Natural killer cell (primary cell): ENCODE data around the gene ENC1. TPM values are rescaled to one million over a fixed set of nuclear protein-coding genes. Genes with fewer than 3 reads are reported as not detected.

Experiments
- ATAC-seq, 3 donors: fragments of 150-1000 bp in 2 of 3; fragments of 200-7000 bp in 1 of 3; cut with Tn5 transposase; 1 replicate in 1 of 3; 2 replicates in 2 of 3; pipeline ENCODE4 v1.10.0; 2021; ENCODE audit warnings: mild to moderate bottlenecking in 2 of 3, moderate library complexity in 2 of 3
- DNase-seq, 2 donors: peaks; one replicate each; pipeline versions ENCODE4 v3.0.0 to v3.0.0-alpha.2; 2013 to 2021; ENCODE audit warnings: mixed read lengths in 1 of 2
- H3K27ac ChIP-seq: one replicate; pipeline ENCODE4 v1.5.1; 2013; ENCODE audit warnings: mild to moderate bottlenecking, low read length
- H3K27me3 ChIP-seq: one replicate; pipeline ENCODE4 v1.6.1; 2013; ENCODE audit warnings: low read length; ENCODE audit not compliant: control insufficient read depth, insufficient read depth
- H3K36me3 ChIP-seq: one replicate; pipeline ENCODE4 v1.6.1; 2013; ENCODE audit warnings: low read length; ENCODE audit not compliant: control insufficient read depth, insufficient read depth
- H3K4me1 ChIP-seq: one replicate; pipeline ENCODE4 v1.6.1; 2013; ENCODE audit warnings: low read length; ENCODE audit not compliant: control insufficient read depth, insufficient read depth
- H3K4me3 ChIP-seq: one replicate; pipeline ENCODE4 v1.5.1; 2013; ENCODE audit warnings: low read length
- H3K9me3 ChIP-seq: one replicate; pipeline ENCODE4 v1.6.1; 2013; ENCODE audit warnings: low read length; ENCODE audit not compliant: control insufficient read depth, insufficient read depth
- H3K27ac Mint-ChIP-seq, 2 donors: one replicate each; pipeline ENCODE4 v1.8.0; 2022; ENCODE audit warnings: mild to moderate bottlenecking in 2 of 2, mixed read lengths in 2 of 2, moderate library complexity in 1 of 2
- H3K27me3 Mint-ChIP-seq, 2 donors: one replicate each; pipeline ENCODE4 v1.8.0; 2022; ENCODE audit warnings: low read depth in 2 of 2, mixed read lengths in 2 of 2
- H3K36me3 Mint-ChIP-seq: one replicate; pipeline ENCODE4 v1.8.0; 2022; ENCODE audit warnings: mixed read lengths
- H3K4me1 Mint-ChIP-seq, 2 donors: one replicate each; pipeline ENCODE4 v1.8.0; 2022; ENCODE audit warnings: mixed read lengths in 2 of 2
- H3K4me3 Mint-ChIP-seq: one replicate; pipeline ENCODE4 v1.8.0; 2022; ENCODE audit warnings: mild to moderate bottlenecking, moderate library complexity, mixed read lengths
- H3K9me3 Mint-ChIP-seq, 2 donors: one replicate each; pipeline ENCODE4 v1.8.0; 2022; ENCODE audit warnings: mixed read lengths in 2 of 2
- CTCF ChIP-seq: fragments of 200-600 bp; IDR thresholded peaks from one replicate; pipeline ENCODE4 v1.8.0; 2022; ENCODE audit warnings: antibody characterized with exemption
- WGBS: methylation state at CpG from one replicate; pipeline ENCODE4 v1.1.7; 2013; ENCODE audit warnings: missing lambda C conversion rate; ENCODE audit not compliant: insufficient coverage; 5-methylcytosine and 5-hydroxymethylcytosine counted together
- intact Hi-C: fragments of 100-400 bp; cut with micrococcal nuclease; formaldehyde crosslinking; loops from one replicate; pipeline ENCODE4 v1.14.2; 2022
- total RNA-seq, 4 donors: library from RNA; stranded (reverse); fragments of 120-200 nt in 1 of 4; gene quantifications; one replicate each; pipeline versions ENCODE4 v1.2.3 to v1.2.4, GENCODE V29; 2013 to 2022

Gene ENC1
- total RNA-seq, 3 donors from 2014 or later (not counting 1 experiment from before 2014, with no cell fraction given): 89.6 to 133 (median 99.3) TPM

- no peak for ATAC-seq
- intact Hi-C loops: loop anchor here (5.0 kb wide), 2 partner anchors 247 to 597 kb away; no protein-coding TSS in a partner anchor
- DNase-seq: no peak
- Histone ChIP-seq H3K4me3 (no peak overlapping the region), H3K9me3 (no peaks in the 10 kb centered on the region), H3K27me3 (no peaks in the 10 kb centered on the region), H3K27ac (no peak overlapping the region), H3K36me3 (no peaks in the 10 kb centered on the region), H3K4me1 (no peaks in the 10 kb centered on the region)
- Mint-ChIP-seq H3K27me3 (peaks cover 11 to 15% of the 10 kb centered on the region in 2 donors), H3K4me3 (no peak overlapping the region), H3K27ac (no peak overlapping the region), H3K9me3 (no peaks in the 10 kb centered on the region), H3K36me3 (no peaks in the 10 kb centered on the region), H3K4me1 (no peaks in the 10 kb centered on the region)
- 86% methylated on average over 2 of the region's 2 CpGs for WGBS
- no peak for TF ChIP-seq CTCF
Observed at GRCh38 chr5:74669821-74670220, 29.3 kb upstream of the ENC1 start.

GRCh38 chr5:74667396-74667795 lies 26.9 kb upstream of the ENC1 start:
- H3K9me3 Mint-ChIP-seq: no peaks in the 10 kb centered on the region
- H3K27me3 Mint-ChIP-seq: peaks cover 15 to 19% of the 10 kb centered on the region in 2 donors
- no peak overlapping the region for H3K4me3 ChIP-seq
- H3K27me3 ChIP-seq: no peaks in the 10 kb centered on the region
- ATAC-seq: no peak
- TF ChIP-seq CTCF: no peak
- no peaks in the 10 kb centered on the region for H3K36me3 Mint-ChIP-seq
- H3K4me1 ChIP-seq: no peaks in the 10 kb centered on the region
- no peaks in the 10 kb centered on the region for H3K9me3 ChIP-seq
- H3K27ac Mint-ChIP-seq: no peak overlapping the region
- H3K4me3 Mint-ChIP-seq: no peak overlapping the region
- H3K4me1 Mint-ChIP-seq: no peaks in the 10 kb centered on the region
- intact Hi-C loops: no loop called here
- no peaks in the 10 kb centered on the region for H3K36me3 ChIP-seq
- WGBS: 86% methylated on average over 4 of the region's 4 CpGs
- no peak overlapping the region for H3K27ac ChIP-seq
- no peak for DNase-seq

- ATAC-seq: no peak
- Histone ChIP-seq H3K27ac (no peak overlapping the region), H3K36me3 (no peaks in the 10 kb centered on the region), H3K4me3 (no peak overlapping the region), H3K4me1 (no peaks in the 10 kb centered on the region), H3K27me3 (no peaks in the 10 kb centered on the region), H3K9me3 (no peaks in the 10 kb centered on the region)
- no peak for DNase-seq
- TF ChIP-seq CTCF: no peak
- no peak overlapping the region for H3K4me3 Mint-ChIP-seq
- H3K36me3 Mint-ChIP-seq: no peaks in the 10 kb centered on the region
- WGBS: 76% methylated on average over 1 of the region's 1 CpG
- H3K9me3 Mint-ChIP-seq: no peaks in the 10 kb centered on the region
- H3K27me3 Mint-ChIP-seq: peaks cover 13 to 25% of the 10 kb centered on the region in 2 donors
- no peaks in the 10 kb centered on the region for H3K4me1 Mint-ChIP-seq
- H3K27ac Mint-ChIP-seq: no peak overlapping the region
- intact Hi-C loops: no loop called here
Observed at GRCh38 chr5:74665816-74666215, 25.3 kb upstream of the ENC1 start.

GRCh38 chr5:74665273-74665672 lies 24.7 kb upstream of the ENC1 start:
- H3K9me3 Mint-ChIP-seq: no peaks in the 10 kb centered on the region
- no peak overlapping the region for H3K4me3 Mint-ChIP-seq
- peaks cover 16 to 25% of the 10 kb centered on the region in 2 donors for H3K27me3 Mint-ChIP-seq
- Histone ChIP-seq H3K4me3 (no peak overlapping the region), H3K27ac (no peak overlapping the region), H3K27me3 (no peaks in the 10 kb centered on the region), H3K36me3 (no peaks in the 10 kb centered on the region), H3K9me3 (no peaks in the 10 kb centered on the region), H3K4me1 (no peaks in the 10 kb centered on the region)
- no peaks in the 10 kb centered on the region for H3K4me1 Mint-ChIP-seq
- no CpG with 5 or more reads among the region's 2 CpGs for WGBS
- DNase-seq (no peak), ATAC-seq (no peak)
- H3K27ac Mint-ChIP-seq: no peak overlapping the region
- intact Hi-C loops: no loop called here
- TF ChIP-seq CTCF: no peak
- H3K36me3 Mint-ChIP-seq: no peaks in the 10 kb centered on the region
